ENCODE results near the gene ZNF25. TPM values are rescaled to one million over a fixed set of nuclear protein-coding genes. Genes with fewer than 3 reads are reported as not detected.

ZNF25 gene
- polyA plus RNA-seq, 2 of the 4 experiments (the other 2 are of a cell fraction) = 2.7 to 7.3 TPM

DNA sequence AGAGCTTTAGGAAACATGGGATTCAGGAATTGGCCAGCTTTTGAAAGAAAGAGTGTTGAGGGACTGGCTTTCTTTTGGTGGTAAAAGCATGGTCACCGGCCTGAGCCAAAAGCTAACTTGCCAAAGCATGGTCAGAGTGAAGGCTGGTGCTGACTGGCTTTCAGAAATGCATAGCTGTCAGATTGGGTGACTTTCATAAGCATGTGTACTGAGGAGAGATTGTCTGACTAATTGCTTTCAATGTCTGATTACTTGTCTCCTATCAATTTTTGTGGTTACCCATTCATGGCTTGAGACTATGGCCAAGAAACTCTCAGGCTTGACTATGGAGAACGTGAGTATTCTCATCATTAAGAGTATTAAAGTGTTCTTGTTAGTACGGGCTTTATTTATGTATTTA lies 28.2 kb downstream of the ZNF25 start:
- Histone ChIP-seq H3K4me3 (no peak overlapping the region), H3K9me3 (peaks cover 22% of the 10 kb centered on the region; the same call in 2 of the 3 replicates), H3K4me1 (no peaks in the 10 kb centered on the region), H3K27ac (no peak overlapping the region), H3K4me2 (no peak overlapping the region)
- FAIRE-seq (no peak), DNase-seq (ENCODE audit: low read depth in 1 of 2, low spot score in 1 of 2) (no peak), ATAC-seq (no peak)
- TF ChIP-seq POLR2A (IDR thresholded peaks at IDR 0.05; ENCODE audit: low read length) = no peak
- no peak for TF ChIP-seq MAX (IDR thresholded peaks at IDR 0.05)
- no peak for TF ChIP-seq ESRRA (IDR thresholded peaks at IDR 0.05; ENCODE audit: borderline replicate concordance, low read length)
- no peak for TF ChIP-seq TFCP2L1 (CRISPR knock-in tag; IDR thresholded peaks at IDR 0.05)
- TF ChIP-seq HOXA7 (CRISPR knock-in tag; IDR thresholded peaks at IDR 0.05) = no peak
- TF ChIP-seq EHF (CRISPR knock-in tag; IDR thresholded peaks at IDR 0.05) = no peak
- no peak for TF ChIP-seq MAFK (IDR thresholded peaks at IDR 0.05; ENCODE audit: partially characterized antibody)
- TF ChIP-seq FOXS1 (CRISPR knock-in tag; IDR thresholded peaks at IDR 0.05) = no peak
- 65% methylated on average over 3 of the region's 3 CpGs for WGBS (ENCODE audit: missing lambda C conversion rate)
- ChIA-PET CTCF (no interaction called here), POLR2A (no interaction called here)

- Histone ChIP-seq H3K4me1 (no peaks in the 10 kb centered on the region), H3K4me2 (no peak overlapping the region), H3K4me3 (no peak overlapping the region), H3K27ac (no peak overlapping the region), H3K9me3 (peaks cover 15% of the 10 kb centered on the region; the same call in 2 of the 3 replicates)
- POLR2A ChIA-PET = no interaction called here
- DNase-seq (ENCODE audit: low read depth in 1 of 2, low spot score in 1 of 2) (no peak), ATAC-seq (no peak), FAIRE-seq (no peak)
- TF ChIP-seq EHF (CRISPR knock-in tag; IDR thresholded peaks at IDR 0.05) (no peak), NFE2L2 (conservative IDR thresholded peaks at IDR 0.05; ENCODE audit: low read length) (no peak), HEYL (CRISPR knock-in tag; IDR thresholded peaks at IDR 0.05) (no peak), MAZ (IDR thresholded peaks at IDR 0.05; ENCODE audit: borderline replicate concordance, low read depth, low read length) (no peak), BCL3 (IDR thresholded peaks at IDR 0.05) (no peak), HOXA7 (CRISPR knock-in tag; IDR thresholded peaks at IDR 0.05) (no peak), ZSCAN20 (CRISPR knock-in tag; IDR thresholded peaks at IDR 0.05) (no peak)
- CTCF ChIA-PET = no interaction called here
Measured at GRCh38 chr10:37947526-37947925, 28.9 kb downstream of the ZNF25 start.

- ChIA-PET POLR2A (no interaction called here), CTCF (interaction anchor here (0.6 to 0.8 kb wide), 2 partner anchors 20 to 57 kb away, joined by 3 to 4 read pairs; no protein-coding TSS in a partner anchor)
- H3K27ac ChIP-seq = no peak overlapping the region
- TF ChIP-seq ZC3H11A (IDR thresholded peaks at IDR 0.05) = no peak
- no peak for TF ChIP-seq HOXA7 (CRISPR knock-in tag; IDR thresholded peaks at IDR 0.05)
- TF ChIP-seq MAX (IDR thresholded peaks at IDR 0.05) = no peak
- TF ChIP-seq JUN (IDR thresholded peaks at IDR 0.05) = no peak
- no peak for TF ChIP-seq CHD2 (IDR thresholded peaks at IDR 0.05; ENCODE audit: low read length, partially characterized antibody)
- TF ChIP-seq TP53 (CRISPR knock-in tag; IDR thresholded peaks at IDR 0.05) = no peak
- no peak for TF ChIP-seq RNF2 (IDR thresholded peaks at IDR 0.05; ENCODE audit: borderline replicate concordance, low read depth)
- TF ChIP-seq, protein P1, sequence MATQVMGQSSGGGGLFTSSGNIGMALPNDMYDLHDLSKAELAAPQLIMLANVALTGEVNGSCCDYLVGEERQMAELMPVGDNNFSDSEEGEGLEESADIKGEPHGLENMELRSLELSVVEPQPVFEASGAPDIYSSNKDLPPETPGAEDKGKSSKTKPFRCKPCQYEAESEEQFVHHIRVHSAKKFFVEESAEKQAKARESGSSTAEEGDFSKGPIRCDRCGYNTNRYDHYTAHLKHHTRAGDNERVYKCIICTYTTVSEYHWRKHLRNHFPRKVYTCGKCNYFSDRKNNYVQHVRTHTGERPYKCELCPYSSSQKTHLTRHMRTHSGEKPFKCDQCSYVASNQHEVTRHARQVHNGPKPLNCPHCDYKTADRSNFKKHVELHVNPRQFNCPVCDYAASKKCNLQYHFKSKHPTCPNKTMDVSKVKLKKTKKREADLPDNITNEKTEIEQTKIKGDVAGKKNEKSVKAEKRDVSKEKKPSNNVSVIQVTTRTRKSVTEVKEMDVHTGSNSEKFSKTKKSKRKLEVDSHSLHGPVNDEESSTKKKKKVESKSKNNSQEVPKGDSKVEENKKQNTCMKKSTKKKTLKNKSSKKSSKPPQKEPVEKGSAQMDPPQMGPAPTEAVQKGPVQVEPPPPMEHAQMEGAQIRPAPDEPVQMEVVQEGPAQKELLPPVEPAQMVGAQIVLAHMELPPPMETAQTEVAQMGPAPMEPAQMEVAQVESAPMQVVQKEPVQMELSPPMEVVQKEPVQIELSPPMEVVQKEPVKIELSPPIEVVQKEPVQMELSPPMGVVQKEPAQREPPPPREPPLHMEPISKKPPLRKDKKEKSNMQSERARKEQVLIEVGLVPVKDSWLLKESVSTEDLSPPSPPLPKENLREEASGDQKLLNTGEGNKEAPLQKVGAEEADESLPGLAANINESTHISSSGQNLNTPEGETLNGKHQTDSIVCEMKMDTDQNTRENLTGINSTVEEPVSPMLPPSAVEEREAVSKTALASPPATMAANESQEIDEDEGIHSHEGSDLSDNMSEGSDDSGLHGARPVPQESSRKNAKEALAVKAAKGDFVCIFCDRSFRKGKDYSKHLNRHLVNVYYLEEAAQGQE (IDR thresholded peaks at IDR 0.05) = no peak
- no peak for TF ChIP-seq EHMT2 (IDR thresholded peaks at IDR 0.05; ENCODE audit: low read depth)
- no peak for TF ChIP-seq NFE2L2 (conservative IDR thresholded peaks at IDR 0.05; ENCODE audit: low read length)
- no peak for TF ChIP-seq HEYL (CRISPR knock-in tag; IDR thresholded peaks at IDR 0.05)
- TF ChIP-seq, protein P2, sequence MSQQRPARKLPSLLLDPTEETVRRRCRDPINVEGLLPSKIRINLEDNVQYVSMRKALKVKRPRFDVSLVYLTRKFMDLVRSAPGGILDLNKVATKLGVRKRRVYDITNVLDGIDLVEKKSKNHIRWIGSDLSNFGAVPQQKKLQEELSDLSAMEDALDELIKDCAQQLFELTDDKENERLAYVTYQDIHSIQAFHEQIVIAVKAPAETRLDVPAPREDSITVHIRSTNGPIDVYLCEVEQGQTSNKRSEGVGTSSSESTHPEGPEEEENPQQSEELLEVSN (IDR thresholded peaks at IDR 0.05; ENCODE audit: borderline replicate concordance, low read depth) = no peak
- no peak for TF ChIP-seq RFX5 (IDR thresholded peaks at IDR 0.05)
- TF ChIP-seq ZSCAN20 (CRISPR knock-in tag; IDR thresholded peaks at IDR 0.05) = no peak
- no peak for TF ChIP-seq ZFP36 (IDR thresholded peaks at IDR 0.05; ENCODE audit: borderline replicate concordance, partially characterized antibody)
- TF ChIP-seq, protein P3, sequence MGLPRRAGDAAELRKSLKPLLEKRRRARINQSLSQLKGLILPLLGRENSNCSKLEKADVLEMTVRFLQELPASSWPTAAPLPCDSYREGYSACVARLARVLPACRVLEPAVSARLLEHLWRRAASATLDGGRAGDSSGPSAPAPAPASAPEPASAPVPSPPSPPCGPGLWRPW (IDR thresholded peaks at IDR 0.05) = no peak
- no peak for TF ChIP-seq NR3C1 (IDR thresholded peaks at IDR 0.05)
- H3K4me3 ChIP-seq = no peak overlapping the region
- FAIRE-seq = no peak
- no peak overlapping the region for H3K4me2 ChIP-seq
- DNase-seq (ENCODE audit: low read depth in 1 of 2, low spot score in 1 of 2) = no peak
- no peak for ATAC-seq
- H3K9me3 ChIP-seq = no peaks in the 10 kb centered on the region
- H3K4me1 ChIP-seq = no peaks in the 10 kb centered on the region
- WGBS (ENCODE audit: missing lambda C conversion rate) = 29% methylated on average over 5 of the region's 5 CpGs
Measured at GRCh38 chr10:37937864-37938263, 38.6 kb downstream of the ZNF25 start.

All from A549 (cell line).